IPS-18c (cell line): Measurements from ENCODE around the gene GBF1.

Experiments
- H3K4me3 ChIP-seq: 2 replicates; pipeline ENCODE4 v1.7.0; 2013; ENCODE audit warnings: low read depth, mild to moderate bottlenecking, low read length, moderate library complexity; ENCODE audit not compliant: insufficient read depth
- H3K9me3 ChIP-seq: one replicate; pipeline ENCODE4 v1.6.1; 2013; ENCODE audit warnings: mild to moderate bottlenecking, low read length, moderate library complexity; ENCODE audit not compliant: control insufficient read depth, insufficient read depth

GBF1 gene

GRCh38 chr10:102416283-102416682 is 171.0 kb downstream of the GBF1 start:
- Histone ChIP-seq H3K9me3 (no peaks in the 10 kb centered on the region), H3K4me3 (no peak overlapping the region)

GRCh38 chr10:102416695-102417094 is 171.4 kb downstream of the GBF1 start:
- Histone ChIP-seq H3K4me3 (no peak overlapping the region), H3K9me3 (no peaks in the 10 kb centered on the region)

GRCh38 chr10:102418622-102419268 is 173.4 kb downstream of the GBF1 start, which contains the start of gene PSD:
PSD (minus strand) TSS chr10:102418785; CDS start chr10:102417038, 1,747 bp downstream.
- Histone ChIP-seq H3K9me3 (no peaks in the 10 kb centered on the region), H3K4me3 (peak within 1 kb of the TSS; percentile 64)

DNA sequence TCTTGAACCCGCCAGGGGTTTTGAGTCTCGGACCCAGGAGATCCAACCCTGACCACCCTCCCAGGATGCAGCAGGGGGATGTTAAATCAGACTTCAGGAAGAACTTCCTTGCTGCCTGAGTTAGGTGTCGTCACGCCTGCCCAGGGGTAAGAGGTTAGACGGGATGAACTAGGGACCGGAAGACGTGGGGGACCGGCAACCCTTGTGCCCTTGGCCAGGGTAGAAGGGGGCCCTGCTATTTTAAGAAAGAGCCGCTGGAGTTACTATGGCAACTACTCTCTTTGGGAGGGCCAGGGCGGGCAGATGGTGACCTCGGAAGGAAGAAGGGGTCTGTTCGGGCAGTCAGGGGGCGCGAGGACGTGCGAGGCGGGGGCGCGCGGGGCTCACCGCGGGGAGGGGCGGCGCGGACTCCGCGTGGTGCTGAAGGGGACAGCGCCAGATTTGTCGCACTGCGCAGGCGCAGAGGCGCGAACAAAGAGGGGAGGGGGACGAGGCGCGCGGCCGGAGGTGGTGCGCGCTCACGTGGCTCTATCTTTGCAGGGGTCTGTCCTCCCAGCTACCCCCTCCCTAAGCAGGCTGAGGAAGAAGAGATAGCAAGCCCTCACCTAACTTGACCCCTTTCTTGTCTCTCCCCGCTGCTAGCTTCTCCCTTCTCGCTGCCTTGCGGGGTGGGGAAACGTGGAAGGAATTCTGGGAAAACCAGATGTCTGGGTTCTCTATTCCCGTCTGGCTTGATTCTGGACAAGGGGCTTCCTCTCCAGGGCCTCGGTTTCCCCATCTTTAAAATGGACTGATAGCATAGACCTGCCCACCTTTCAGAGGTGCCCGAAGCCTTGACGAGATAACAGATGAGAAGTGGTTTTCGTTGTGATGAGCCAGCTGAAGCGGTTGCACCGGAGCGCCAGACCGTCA is 174.2 kb downstream of the GBF1 start:
- H3K4me3 ChIP-seq = peak overlapping the region; percentile 64
- H3K9me3 ChIP-seq = no peaks in the 10 kb centered on the region

GRCh38 chr10:102420181-102420713 is 174.9 kb downstream of the GBF1 start:
- Histone ChIP-seq H3K9me3 (no peaks in the 10 kb centered on the region), H3K4me3 (peak overlapping the region; percentile 64)

- Histone ChIP-seq H3K9me3 (no peaks in the 10 kb centered on the region), H3K4me3 (peak within 1 kb of the TSS; percentile 64)
These were observed 175.6 kb downstream of the GBF1 start, which contains the start of gene FBXL15 for GRCh38 chr10:102420714-102421506. FBXL15 (plus strand) TSS chr10:102420836; CDS start chr10:102421130, 294 bp downstream.

DNA sequence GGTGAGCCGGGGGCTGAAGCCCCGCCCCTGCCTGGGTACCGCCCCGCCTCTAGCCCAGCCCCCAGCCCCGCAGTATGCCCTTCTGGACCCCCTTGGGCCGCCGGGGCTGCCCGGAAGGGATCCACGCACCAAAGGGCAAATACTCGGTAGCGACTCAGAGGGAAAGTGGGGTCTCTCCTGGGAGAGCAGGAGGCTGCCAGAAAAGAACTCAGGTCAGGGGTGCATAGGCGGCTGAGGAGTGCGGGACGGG is 176.1 kb downstream of the GBF1 start:
- Histone ChIP-seq H3K9me3 (no peaks in the 10 kb centered on the region), H3K4me3 (peak overlapping the region; percentile 64)

- Histone ChIP-seq H3K9me3 (no peaks in the 10 kb centered on the region), H3K4me3 (peak overlapping the region; percentile 64)
These were observed 176.6 kb downstream of the GBF1 start for GRCh38 chr10:102421757-102422512.

DNA sequence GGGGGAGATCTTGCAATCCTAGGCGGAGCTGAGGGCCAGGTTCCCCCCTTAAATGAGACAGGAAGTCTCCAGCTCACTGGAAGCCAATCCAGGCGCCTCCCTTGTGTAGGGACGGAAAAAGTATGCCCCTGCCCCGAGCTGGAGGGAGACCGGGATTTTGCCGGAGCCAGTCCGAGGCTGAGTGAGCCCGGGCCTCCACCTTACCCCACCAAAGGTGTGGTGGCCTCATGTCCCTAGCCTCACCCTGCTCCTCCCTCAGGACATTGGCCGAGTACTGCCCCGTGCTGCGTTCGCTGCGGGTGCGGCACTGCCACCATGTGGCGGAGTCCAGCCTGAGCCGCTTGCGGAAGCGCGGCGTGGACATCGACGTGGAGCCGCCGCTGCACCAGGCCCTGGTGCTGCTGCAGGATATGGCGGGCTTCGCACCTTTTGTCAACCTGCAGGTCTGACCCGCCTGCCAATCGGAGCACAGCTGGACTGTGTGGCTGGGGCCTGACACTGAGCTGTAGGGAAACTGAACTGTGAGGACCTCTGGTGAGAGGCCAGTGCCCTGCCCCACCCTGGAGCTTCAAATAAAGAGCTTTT is 177.3 kb downstream of the GBF1 start:
- H3K4me3 ChIP-seq = peak overlapping the region; percentile 64

DNA sequence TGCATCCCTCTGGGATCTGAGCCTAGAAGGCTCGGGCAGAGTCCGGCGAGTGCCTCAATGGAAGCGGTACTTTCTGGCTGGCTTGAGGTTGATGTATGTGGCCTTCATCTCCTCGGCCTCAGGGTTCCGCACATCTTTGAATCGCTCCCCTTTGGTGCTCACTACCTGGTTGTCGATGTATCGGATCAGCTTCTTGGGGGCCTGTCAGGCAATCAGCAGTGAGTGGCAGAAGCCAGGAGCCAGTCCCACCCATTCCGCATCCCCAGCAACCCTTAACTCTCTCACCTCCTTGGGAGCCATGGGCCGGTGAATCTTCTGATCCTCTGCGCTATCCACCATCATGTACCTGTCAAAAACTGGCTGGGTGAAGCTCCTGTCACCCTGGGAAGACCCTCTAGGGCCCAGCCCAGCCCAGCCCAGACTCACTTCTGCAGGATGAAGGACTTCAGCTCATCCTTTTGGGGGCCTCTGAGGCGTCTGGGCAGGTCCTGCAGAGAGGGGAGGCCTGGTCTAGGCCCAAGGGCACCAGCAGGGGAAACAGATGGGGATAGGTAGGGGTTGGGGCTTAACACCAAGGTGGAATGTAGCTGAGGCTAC is 178.1 kb downstream of the GBF1 start:
- H3K9me3 ChIP-seq = no peaks in the 10 kb centered on the region

More for the DNA sequence above, 177.3 kb downstream of the GBF1 start:
- H3K9me3 ChIP-seq = no peaks in the 10 kb centered on the region

GRCh38 chr10:102424145-102424544 is 178.8 kb downstream of the GBF1 start:
- Histone ChIP-seq H3K9me3 (no peaks in the 10 kb centered on the region), H3K4me3 (no peak overlapping the region)

More for the DNA sequence above, 178.1 kb downstream of the GBF1 start:
- no peak overlapping the region for H3K4me3 ChIP-seq

GRCh38 chr10:102424916-102425315 is 179.6 kb downstream of the GBF1 start:
- no peak overlapping the region; the same call in 1 of the 2 replicates for H3K4me3 ChIP-seq
- no peaks in the 10 kb centered on the region for H3K9me3 ChIP-seq

GRCh38 chr10:102425444-102425843 is 180.1 kb downstream of the GBF1 start:
- H3K9me3 ChIP-seq = no peaks in the 10 kb centered on the region
- H3K4me3 ChIP-seq = no peak overlapping the region

DNA sequence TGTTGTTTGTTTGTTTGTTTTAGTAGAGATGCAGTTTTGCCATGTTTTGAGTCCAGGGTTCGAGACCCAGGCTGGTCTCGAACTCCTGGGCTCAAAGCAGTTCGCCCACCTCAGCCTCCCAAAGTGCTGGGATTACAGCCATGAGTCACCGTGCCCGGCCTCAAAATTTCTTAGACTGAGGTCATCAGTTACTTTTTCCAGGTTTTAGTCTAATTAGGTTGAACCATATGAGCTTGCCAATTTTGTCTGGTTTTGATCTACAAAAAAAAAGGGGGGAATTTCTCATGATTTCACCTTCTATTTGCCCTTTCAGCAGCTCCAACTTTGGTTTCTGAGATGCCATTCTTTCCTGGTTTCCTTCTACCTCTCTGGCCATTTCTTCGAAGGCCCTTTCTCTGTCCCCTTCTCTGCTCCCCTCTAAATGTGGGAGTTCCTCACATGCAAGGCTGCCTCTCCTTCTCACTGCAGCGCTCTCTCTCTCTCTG is 181.5 kb downstream of the GBF1 start:
- Histone ChIP-seq H3K9me3 (no peaks in the 10 kb centered on the region), H3K4me3 (no peak overlapping the region)

GRCh38 chr10:102429468-102429867 is 184.1 kb downstream of the GBF1 start:
- no peak overlapping the region for H3K4me3 ChIP-seq
- H3K9me3 ChIP-seq = no peaks in the 10 kb centered on the region
